Mesothelial cell of epicardium (in vitro differentiated cells): ENCODE data around the gene TAL1. TPM values are rescaled to one million over a fixed set of nuclear protein-coding genes. Genes with fewer than 3 reads are reported as not detected.
"Not testable (repeated sequence)": the region's sequence is repeated elsewhere in the genome, so short reads cannot be mapped to it uniquely, and the experiment has no call there.

Source experiments
- DNase-seq, 2 experiments: peaks; one replicate each; pipeline ENCODE4 v3.0.0; 2021; ENCODE audit warnings: low spot score in 2 of 2; ENCODE audit not compliant: unreplicated experiment in 2 of 2
- H3K27ac Mint-ChIP-seq: 2 replicates; pipeline ENCODE4 v1.8.0; 2021; ENCODE audit warnings: mixed read lengths
- H3K27me3 Mint-ChIP-seq: 2 replicates; pipeline ENCODE4 v1.8.0; 2021; ENCODE audit warnings: low read depth, mixed read lengths
- H3K36me3 Mint-ChIP-seq: 2 replicates; pipeline ENCODE4 v1.8.0; 2021; ENCODE audit warnings: mixed read lengths
- H3K4me1 Mint-ChIP-seq: 2 replicates; pipeline ENCODE4 v1.8.0; 2021; ENCODE audit warnings: mixed read lengths
- H3K4me3 Mint-ChIP-seq: 2 replicates; pipeline ENCODE4 v1.8.0; 2021; ENCODE audit warnings: mild to moderate bottlenecking, moderate library complexity, mixed read lengths
- H3K9me3 Mint-ChIP-seq: 2 replicates; pipeline ENCODE4 v1.8.0; 2021; ENCODE audit warnings: mixed read lengths
- CTCF ChIP-seq: fragments of 200-600 bp; sonication (generic); IDR thresholded peaks from one replicate; pipeline ENCODE4 v1.5.0; 2021; ENCODE audit warnings: antibody characterized with exemption; ENCODE audit not compliant: unreplicated experiment
- total RNA-seq: library from RNA; stranded (reverse); gene quantifications from 3 replicates; pipeline ENCODE4 v1.2.1, GENCODE V29; 2021

Gene TAL1
- total RNA-seq, 1 donor from 2014 or later: not detected

- no peaks in the 10 kb centered on the region for H3K36me3 Mint-ChIP-seq
- no peak for DNase-seq
- H3K9me3 Mint-ChIP-seq: peaks cover 6% of the 10 kb centered on the region
- H3K4me3 Mint-ChIP-seq: no peak overlapping the region
- H3K4me1 Mint-ChIP-seq: no peaks in the 10 kb centered on the region
- peaks cover 66% of the 10 kb centered on the region for H3K27me3 Mint-ChIP-seq
- no peak overlapping the region for H3K27ac Mint-ChIP-seq
- TF ChIP-seq CTCF: no peak
Observed at GRCh38 chr1:47208374-47208850, 23.6 kb downstream of the TAL1 start.

- Mint-ChIP-seq H3K27me3 (peaks cover 70% of the 10 kb centered on the region), H3K36me3 (no peaks in the 10 kb centered on the region), H3K9me3 (peaks cover 11% of the 10 kb centered on the region), H3K4me1 (no peaks in the 10 kb centered on the region), H3K27ac (no peak overlapping the region), H3K4me3 (no peak overlapping the region)
- no peak for TF ChIP-seq CTCF
- DNase-seq: no peak
Observed at GRCh38 chr1:47207803-47208373, 24.1 kb downstream of the TAL1 start.

- no peak for TF ChIP-seq CTCF
- Mint-ChIP-seq H3K4me1 (peaks cover 4% of the 10 kb centered on the region), H3K4me3 (no peak overlapping the region), H3K27me3 (peaks cover 77% of the 10 kb centered on the region), H3K36me3 (no peaks in the 10 kb centered on the region), H3K27ac (no peak overlapping the region), H3K9me3 (peaks cover 11% of the 10 kb centered on the region)
- no peak for DNase-seq
Observed at GRCh38 chr1:47205918-47206317, 26.1 kb downstream of the TAL1 start.

- H3K4me1 Mint-ChIP-seq, H3K36me3 Mint-ChIP-seq, DNase-seq, H3K27ac Mint-ChIP-seq, H3K4me3 Mint-ChIP-seq: not testable (repeated sequence)
- Mint-ChIP-seq H3K27me3 (peaks cover 74% of the 10 kb centered on the region), H3K9me3 (peaks cover 11% of the 10 kb centered on the region)
Observed at GRCh38 chr1:47203504-47203903, 28.5 kb downstream of the TAL1 start.

GRCh38 chr1:47201179-47201578 is 30.8 kb downstream of the TAL1 start:
- Mint-ChIP-seq H3K27me3 (peaks cover 65% of the 10 kb centered on the region), H3K27ac (no peak overlapping the region), H3K36me3 (no peaks in the 10 kb centered on the region), H3K4me3 (no peak overlapping the region), H3K9me3 (peaks cover 11% of the 10 kb centered on the region), H3K4me1 (peaks cover 6% of the 10 kb centered on the region)
- no peak for DNase-seq
- no peak for TF ChIP-seq CTCF

GRCh38 chr1:47198214-47198613 is 33.8 kb downstream of the TAL1 start:
- no peak for TF ChIP-seq CTCF
- no peak overlapping the region for H3K4me3 Mint-ChIP-seq
- H3K9me3 Mint-ChIP-seq: peaks cover 3% of the 10 kb centered on the region
- no peak for DNase-seq
- peaks cover 48% of the 10 kb centered on the region for H3K27me3 Mint-ChIP-seq
- no peaks in the 10 kb centered on the region for H3K36me3 Mint-ChIP-seq
- peaks cover 6% of the 10 kb centered on the region for H3K4me1 Mint-ChIP-seq
- no peak overlapping the region for H3K27ac Mint-ChIP-seq
